HAP-1 (cell line): ENCODE data around the gene RASSF3.
A peak's percentile ranks its signal among the peaks of the same experiment; 100 is the strongest.

Source experiments
- DNase-seq, 2 experiments: peaks; one replicate each; pipeline ENCODE4 v3.0.0-alpha.2; 2016 to 2020; ENCODE audit warnings: low spot score in 2 of 2
- H3K27me3 ChIP-seq: fragments of 250-450 bp; sonication (Bioruptor Pico); 2 replicates; pipeline ENCODE4 v1.5.1; 2020; ENCODE audit warnings: low read depth, mild to moderate bottlenecking, moderate library complexity
- H3K36me3 ChIP-seq: fragments of 250-450 bp; sonication (Bioruptor Pico); replicated peaks from 2 replicates; pipeline ENCODE4 v1.5.1; 2020; ENCODE audit warnings: mild to moderate bottlenecking
- H3K4me1 ChIP-seq: fragments of 250-450 bp; sonication (Bioruptor Pico); 2 replicates; pipeline ENCODE4 v1.5.1; 2020; ENCODE audit warnings: mild to moderate bottlenecking
- H3K4me3 ChIP-seq: fragments of 250-450 bp; sonication (Bioruptor Pico); 2 replicates; pipeline ENCODE4 v1.5.1; 2020; ENCODE audit warnings: mild to moderate bottlenecking, moderate library complexity
- H3K9me3 ChIP-seq: fragments of 250-450 bp; sonication (Bioruptor Pico); 2 replicates; pipeline ENCODE4 v1.5.1; 2020; ENCODE audit warnings: mild to moderate bottlenecking, moderate library complexity
- in situ Hi-C: fragments of 300-500 bp; cut with MboI; formaldehyde crosslinking; loops from 3 replicates; pipeline ENCODE4 v1.14.3; 2020; ENCODE audit warnings: low sequenced_read_pairs, inconsistent platforms, mixed read lengths

RASSF3 gene

DNA sequence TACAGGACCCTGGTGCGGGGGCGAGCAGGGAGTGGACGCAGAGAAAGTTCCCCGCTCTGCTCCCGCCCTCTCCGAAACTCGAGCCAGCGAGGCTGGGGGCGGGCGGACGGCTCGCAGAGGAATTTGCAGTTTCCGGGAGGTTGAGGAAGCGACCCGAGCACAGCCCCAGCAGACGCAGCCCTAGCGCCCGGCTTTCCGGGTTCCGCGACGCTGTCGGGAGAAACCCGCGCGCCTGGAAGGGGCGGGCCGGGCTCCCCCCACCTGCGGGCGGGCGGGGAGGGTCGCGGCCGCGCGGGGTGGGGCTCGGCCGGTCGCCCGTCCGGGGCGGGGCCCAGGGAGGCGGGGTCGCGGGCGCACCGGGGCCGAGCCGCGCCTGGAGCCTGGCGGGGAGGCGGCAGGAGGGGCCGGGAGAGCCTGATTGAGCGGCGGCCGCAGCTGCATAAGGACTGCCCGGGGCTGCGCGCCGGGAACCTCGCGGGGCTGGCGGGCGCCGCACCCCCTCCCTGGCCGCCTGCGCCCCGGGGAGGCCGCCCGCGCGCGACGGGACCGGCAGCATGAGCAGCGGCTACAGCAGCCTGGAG is at the start of gene RASSF3:
RASSF3 (plus strand) TSS at position 417 of the 581 bp plus-strand sequence; CDS start at position 555, 138 bp downstream.
- Histone ChIP-seq H3K4me3 (peak within 1 kb of the TSS; percentile 78), H3K4me1 (peaks cover 21% of the 10 kb centered on the region), H3K36me3 (peaks cover 9% of the 10 kb centered on the region), H3K27me3 (no peaks in the 10 kb centered on the region), H3K9me3 (no peaks in the 10 kb centered on the region)
- in situ Hi-C loops = no loop called here
- peak; percentile 80 to 89 for DNase-seq

GRCh38 chr12:64561302-64562136 is 48.8 kb upstream of the RASSF3 start:
- Histone ChIP-seq H3K9me3 (no peaks in the 10 kb centered on the region), H3K4me3 (no peak overlapping the region), H3K4me1 (peaks cover 2% of the 10 kb centered on the region), H3K27me3 (no peaks in the 10 kb centered on the region), H3K36me3 (no peaks in the 10 kb centered on the region)
- no peak for DNase-seq
- in situ Hi-C loops = no loop called here

- Histone ChIP-seq H3K27me3 (no peaks in the 10 kb centered on the region), H3K4me3 (no peak overlapping the region), H3K36me3 (no peaks in the 10 kb centered on the region), H3K4me1 (peaks cover 2% of the 10 kb centered on the region), H3K9me3 (no peaks in the 10 kb centered on the region)
- DNase-seq = no peak
- in situ Hi-C loops = no loop called here
These were observed 44.2 kb upstream of the RASSF3 start for GRCh38 chr12:64566122-64566521.

- Histone ChIP-seq H3K36me3 (no peaks in the 10 kb centered on the region), H3K4me3 (no peak overlapping the region), H3K27me3 (no peaks in the 10 kb centered on the region), H3K9me3 (no peaks in the 10 kb centered on the region), H3K4me1 (peaks cover 2% of the 10 kb centered on the region)
- no peak for DNase-seq
- in situ Hi-C loops = no loop called here
These were observed 43.3 kb upstream of the RASSF3 start for GRCh38 chr12:64566831-64567517.

- no peaks in the 10 kb centered on the region for H3K36me3 ChIP-seq
- H3K27me3 ChIP-seq = no peaks in the 10 kb centered on the region
- H3K4me3 ChIP-seq = no peak overlapping the region
- no peaks in the 10 kb centered on the region for H3K9me3 ChIP-seq
- no peak for DNase-seq
- in situ Hi-C loops = no loop called here
- peaks cover 2% of the 10 kb centered on the region for H3K4me1 ChIP-seq
These were observed 42.7 kb upstream of the RASSF3 start for GRCh38 chr12:64567570-64567969.

- no peaks in the 10 kb centered on the region for H3K27me3 ChIP-seq
- no peak overlapping the region for H3K4me3 ChIP-seq
- no peak for DNase-seq
- peaks cover 2% of the 10 kb centered on the region for H3K4me1 ChIP-seq
- H3K9me3 ChIP-seq = no peaks in the 10 kb centered on the region
- H3K36me3 ChIP-seq = no peaks in the 10 kb centered on the region
- in situ Hi-C loops = no loop called here
These were observed 42.0 kb upstream of the RASSF3 start for GRCh38 chr12:64568298-64568697.

- no peak for DNase-seq
- in situ Hi-C loops = no loop called here
- H3K4me3 ChIP-seq = no peak overlapping the region
- no peaks in the 10 kb centered on the region for H3K36me3 ChIP-seq
- H3K27me3 ChIP-seq = no peaks in the 10 kb centered on the region
- peaks cover 7% of the 10 kb centered on the region; the same call in 1 of the 2 replicates for H3K9me3 ChIP-seq
- H3K4me1 ChIP-seq = peaks cover 2% of the 10 kb centered on the region
These were observed 40.2 kb upstream of the RASSF3 start for GRCh38 chr12:64569923-64570691.

DNA sequence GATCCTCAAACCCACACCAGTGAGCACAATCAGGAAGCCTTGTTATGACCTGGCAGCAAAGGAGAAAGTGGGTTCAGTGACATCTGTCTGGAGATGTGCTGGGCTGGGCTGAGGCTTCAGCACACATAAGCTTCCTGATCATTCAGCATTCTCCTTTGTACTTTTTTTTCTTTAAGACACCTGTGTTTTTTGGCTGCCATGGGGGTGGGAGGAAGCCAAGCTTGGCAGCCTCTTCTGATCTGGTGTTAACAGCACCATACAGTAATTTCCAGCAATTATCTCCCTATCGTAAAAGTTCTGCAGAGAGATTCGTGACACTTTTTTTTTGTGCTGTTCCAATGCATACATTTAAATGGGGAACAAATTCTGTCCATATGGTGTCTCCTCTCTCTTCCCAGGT is 38.9 kb upstream of the RASSF3 start:
- no peaks in the 10 kb centered on the region for H3K36me3 ChIP-seq
- DNase-seq = no peak
- in situ Hi-C loops = no loop called here
- H3K27me3 ChIP-seq = no peaks in the 10 kb centered on the region
- H3K9me3 ChIP-seq = peaks cover 9% of the 10 kb centered on the region
- no peak overlapping the region for H3K4me3 ChIP-seq
- peaks cover under 1% of the 10 kb centered on the region; the same call in 1 of the 2 replicates for H3K4me1 ChIP-seq

DNA sequence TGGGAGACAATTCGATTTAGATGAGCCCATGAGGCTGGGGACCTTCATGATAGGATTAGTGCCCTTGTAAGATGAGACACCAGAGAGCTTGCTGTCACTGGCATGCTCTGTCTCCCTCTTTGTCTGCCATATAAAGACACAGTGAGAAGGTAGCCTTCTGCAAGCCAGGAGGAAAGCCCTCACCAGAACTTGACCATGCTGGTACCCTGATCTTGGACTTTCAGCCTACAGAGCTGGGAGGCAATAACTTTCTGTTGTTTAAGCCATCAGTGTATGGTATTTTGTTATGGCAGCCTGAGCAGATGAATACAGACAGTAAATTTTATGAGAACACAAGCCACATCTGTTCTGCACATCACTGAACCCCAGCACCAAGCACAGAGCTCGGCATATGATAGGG is 38.1 kb upstream of the RASSF3 start:
- H3K9me3 ChIP-seq = peaks cover 9% of the 10 kb centered on the region
- H3K27me3 ChIP-seq = no peaks in the 10 kb centered on the region
- in situ Hi-C loops = no loop called here
- no peaks in the 10 kb centered on the region for H3K36me3 ChIP-seq
- DNase-seq = no peak
- H3K4me3 ChIP-seq = no peak overlapping the region
- no peaks in the 10 kb centered on the region for H3K4me1 ChIP-seq

DNA sequence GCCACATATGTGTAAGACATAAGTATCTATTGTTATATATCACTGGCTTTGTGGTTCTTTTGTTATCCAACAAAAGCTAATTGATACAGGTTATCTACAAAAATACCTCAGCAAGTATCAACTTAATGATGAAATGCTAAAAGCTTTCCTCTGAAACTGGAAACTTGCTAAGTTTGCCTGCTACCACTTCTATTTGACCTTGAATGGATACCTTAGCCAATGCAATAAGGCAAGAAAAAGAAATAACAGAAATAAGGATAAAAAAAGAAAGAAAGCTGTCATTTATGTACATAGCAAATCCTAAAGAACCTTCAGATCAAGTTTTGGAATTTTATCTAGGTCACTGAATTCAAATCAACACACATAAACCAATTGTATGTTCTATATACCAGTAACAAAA is 35.5 kb upstream of the RASSF3 start:
- in situ Hi-C loops = no loop called here
- H3K4me3 ChIP-seq = no peak overlapping the region
- no peaks in the 10 kb centered on the region for H3K27me3 ChIP-seq
- H3K4me1 ChIP-seq = no peaks in the 10 kb centered on the region
- no peak for DNase-seq
- H3K36me3 ChIP-seq = no peaks in the 10 kb centered on the region
- H3K9me3 ChIP-seq = peaks cover 9% of the 10 kb centered on the region

DNA sequence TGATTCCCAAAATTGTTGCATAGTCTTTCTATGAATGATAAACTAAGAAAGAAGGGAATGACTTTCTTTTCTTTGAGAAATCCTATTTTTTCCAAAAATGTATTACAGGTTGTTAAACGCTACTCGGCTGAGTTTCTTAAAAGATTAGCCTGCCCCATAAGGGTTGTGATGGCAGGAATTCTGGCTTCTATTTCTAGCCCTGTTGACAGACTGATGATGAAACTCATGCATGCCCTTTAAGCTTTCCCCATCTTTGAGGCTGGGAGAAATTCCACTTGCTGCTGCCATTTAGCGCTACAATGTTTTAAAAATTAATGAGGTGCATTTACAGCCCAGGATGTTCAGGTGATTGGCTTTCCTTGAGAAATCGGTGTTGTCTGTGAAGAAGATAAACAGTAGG is 33.2 kb upstream of the RASSF3 start:
- in situ Hi-C loops = no loop called here
- no peaks in the 10 kb centered on the region for H3K27me3 ChIP-seq
- no peak overlapping the region for H3K4me3 ChIP-seq
- H3K4me1 ChIP-seq = peaks cover 2% of the 10 kb centered on the region; the same call in 1 of the 2 replicates
- no peak for DNase-seq
- H3K36me3 ChIP-seq = no peaks in the 10 kb centered on the region
- peaks cover 9% of the 10 kb centered on the region for H3K9me3 ChIP-seq

- in situ Hi-C loops = no loop called here
- H3K4me1 ChIP-seq = peaks cover 12% of the 10 kb centered on the region
These were observed 31.7 kb upstream of the RASSF3 start for GRCh38 chr12:64578566-64578965.

GRCh38 chr12:64580681-64581080 is 29.6 kb upstream of the RASSF3 start:
- DNase-seq = no peak
- H3K36me3 ChIP-seq = no peaks in the 10 kb centered on the region
- in situ Hi-C loops = no loop called here
- H3K4me1 ChIP-seq = peaks cover 21% of the 10 kb centered on the region
- H3K27me3 ChIP-seq = no peaks in the 10 kb centered on the region
- H3K4me3 ChIP-seq = no peak overlapping the region
- H3K9me3 ChIP-seq = no peaks in the 10 kb centered on the region; the same call in 1 of the 2 replicates

More at GRCh38 chr12:64578566-64578965, 31.7 kb upstream of the RASSF3 start:
- Histone ChIP-seq H3K36me3 (no peaks in the 10 kb centered on the region), H3K27me3 (no peaks in the 10 kb centered on the region), H3K4me3 (no peak overlapping the region), H3K9me3 (peaks cover 9% of the 10 kb centered on the region)
- no peak for DNase-seq
